ENCODE data around the gene FIG4. TPM values are rescaled to one million over a fixed set of nuclear protein-coding genes. Genes with fewer than 3 reads are reported as not detected.
A peak's percentile ranks its signal among the peaks of the same experiment; 100 is the strongest.

FIG4 gene
- total and polyA plus RNA-seq, 2 of the 13 experiments (the other 11 are each of a cell fraction or from before 2014, with no cell fraction given) = 5.5 to 7.9 TPM

DNA sequence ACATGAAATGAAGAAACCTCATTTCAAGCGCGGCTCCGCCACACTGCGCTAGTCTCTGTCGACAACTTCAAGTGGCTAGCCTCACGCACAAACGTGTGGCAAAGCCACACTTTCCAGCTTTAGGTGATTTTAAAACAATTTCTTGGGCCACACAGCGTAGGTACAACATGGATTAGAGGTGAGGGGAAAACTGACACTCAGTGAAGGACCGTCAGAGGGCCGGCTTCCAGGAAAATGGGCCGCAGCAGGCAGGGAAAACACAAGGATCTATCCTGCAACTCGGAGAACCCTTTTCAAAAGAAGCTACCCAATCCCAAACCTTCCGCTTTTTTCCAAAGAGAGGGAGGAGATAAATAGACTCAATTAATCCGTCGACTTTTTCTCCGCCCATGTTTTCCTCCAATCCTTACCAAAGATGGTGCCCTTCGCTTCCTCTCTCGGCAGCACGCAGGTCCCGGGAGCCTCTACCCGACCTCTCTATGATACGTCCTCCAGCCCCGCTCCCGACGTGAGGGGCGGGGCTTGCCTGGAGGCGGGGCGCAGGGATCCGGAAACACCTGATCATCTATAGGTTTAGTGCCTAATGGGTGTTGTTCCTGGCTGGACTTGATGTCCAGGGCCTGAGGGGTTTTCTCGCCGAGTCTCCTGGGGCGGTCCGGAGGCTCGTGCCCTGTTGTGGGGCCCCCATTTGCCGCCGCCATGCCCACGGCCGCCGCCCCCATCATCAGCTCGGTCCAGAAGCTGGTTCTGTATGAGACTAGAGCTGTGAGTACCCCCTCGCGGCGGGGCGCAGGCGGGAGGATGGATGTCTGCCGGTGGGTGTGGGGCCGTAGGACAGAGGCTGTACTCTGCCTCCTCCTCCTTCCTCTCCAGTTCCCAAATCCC is at the start of gene FIG4, which contains the start of gene AK9 (continued):
- TF ChIP-seq FOXA1 (IDR thresholded peaks at IDR 0.05) (no peak), FOXA1 (CRISPR knock-in tag; IDR thresholded peaks at IDR 0.05) (no peak), ZNF460 (CRISPR knock-in tag; IDR thresholded peaks at IDR 0.05; ENCODE audit: borderline replicate concordance) (no peak), ZKSCAN5 (CRISPR knock-in tag; IDR thresholded peaks at IDR 0.05) (no peak), REPIN1 (CRISPR knock-in tag; IDR thresholded peaks at IDR 0.05; ENCODE audit: borderline replicate concordance, low read depth) (peak; percentile 11; the same call in 1 of the 2 replicates), ZBTB37 (CRISPR knock-in tag; IDR thresholded peaks at IDR 0.05) (no peak), ETS1 (CRISPR knock-in tag; IDR thresholded peaks at IDR 0.05) (no peak), MBNL3 (CRISPR knock-in tag; conservative IDR thresholded peaks at IDR 0.05) (no peak), CCDC6 (CRISPR knock-in tag; IDR thresholded peaks at IDR 0.05) (peak; percentile 12; the same call in 1 of the 2 replicates), THYN1 (CRISPR knock-in tag; IDR thresholded peaks at IDR 0.05; ENCODE audit: borderline replicate concordance, low read depth) (no peak), SMARCE1 (IDR thresholded peaks at IDR 0.05; ENCODE audit: borderline replicate concordance) (no peak), KLF13 (CRISPR knock-in tag; IDR thresholded peaks at IDR 0.05) (no peak), FOXP4 (CRISPR knock-in tag; IDR thresholded peaks at IDR 0.05) (no peak; the same call in 1 of the 2 replicates), MEF2D (CRISPR knock-in tag; IDR thresholded peaks at IDR 0.05) (no peak; the same call in 1 of the 2 replicates), ZNF24 (IDR thresholded peaks at IDR 0.05) (no peak), SMAD3 (CRISPR knock-in tag; IDR thresholded peaks at IDR 0.05) (no peak)

Data from HepG2 (cell line).